A172 (cell line): Measurements from ENCODE around the gene UNK. TPM values are rescaled to one million over a fixed set of nuclear protein-coding genes. Genes with fewer than 3 reads are reported as not detected.
"Not testable (repeated sequence)": the region's sequence is repeated elsewhere in the genome, so short reads cannot be mapped to it uniquely, and the experiment has no call there.

Source experiments
- DNase-seq: peaks from one replicate; pipeline ENCODE4 v3.0.0-alpha.2; 2015; ENCODE audit warnings: low spot score
- total RNA-seq: library from RNA; depleted of rRNA; stranded (reverse); fragments of >200 nt; shearing (Covaris generic); gene quantifications from 2 replicates; pipeline ENCODE4 v1.2.3, GENCODE V29; 2014

Gene UNK
- total RNA-seq, 1 experiment from 2014 or later = 52.7 TPM

DNA sequence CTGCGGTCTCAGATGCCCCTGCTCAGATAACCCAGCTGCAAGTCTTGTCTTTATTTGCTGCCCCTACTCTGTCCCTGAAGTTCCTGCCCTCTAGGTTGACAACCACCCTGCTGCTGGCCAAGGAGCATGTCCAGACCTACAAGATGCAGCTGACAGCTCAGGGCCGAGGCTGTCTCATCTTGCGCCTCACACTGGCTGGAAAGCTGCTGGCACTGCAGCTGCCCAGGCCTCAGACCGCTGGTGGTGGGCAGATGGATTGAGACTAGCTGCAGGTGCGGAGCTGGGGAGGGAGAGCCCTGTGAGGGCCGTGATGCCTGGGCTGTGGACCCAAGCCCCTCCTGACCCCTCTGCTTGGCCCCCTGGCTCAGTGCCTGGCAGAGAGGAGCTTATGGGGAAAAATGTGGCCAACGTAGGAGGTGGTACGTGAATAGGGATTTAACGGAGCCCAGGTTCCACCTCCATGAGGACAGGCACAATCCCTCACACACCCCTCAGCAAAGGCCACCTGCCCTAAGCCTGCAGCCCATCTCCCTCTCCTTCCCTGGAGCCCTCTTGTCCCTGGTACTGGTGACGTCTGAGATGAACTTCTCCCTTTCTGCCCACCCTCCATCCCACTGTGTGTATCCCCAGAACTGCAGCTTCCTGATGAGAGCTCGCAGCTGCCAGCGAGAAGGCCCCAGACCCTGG is 11.3 kb upstream of the UNK start:
- DNase-seq = no peak

- DNase-seq = no peak
Measured at GRCh38 chr17:75773808-75774470, 10.7 kb upstream of the UNK start.

DNA sequence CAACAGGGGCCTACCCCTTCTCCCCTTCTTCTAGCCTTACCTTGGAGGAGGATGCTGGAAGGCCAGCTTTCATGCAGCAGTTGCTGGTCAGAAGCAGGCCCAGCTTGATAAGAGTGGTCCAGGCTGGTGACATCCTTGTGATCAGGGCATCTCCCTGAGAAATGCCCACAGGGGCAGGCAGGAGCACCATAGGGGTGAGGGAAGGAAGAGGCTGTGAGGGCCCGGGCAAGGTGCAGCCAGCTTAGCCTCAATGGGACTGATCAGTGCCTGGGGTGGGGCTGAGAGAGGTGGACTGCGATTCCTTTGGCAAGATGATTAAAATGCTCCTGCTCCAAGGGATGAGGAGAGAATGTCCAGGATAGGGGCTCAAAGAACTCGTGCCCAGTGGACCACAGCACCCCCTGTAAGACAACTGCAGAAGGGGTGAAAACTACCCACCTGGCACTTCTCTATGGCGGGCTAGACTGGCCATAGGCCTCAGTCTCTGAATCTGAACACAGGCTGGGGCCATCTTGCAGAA is 10.1 kb upstream of the UNK start:
- DNase-seq = no peak

GRCh38 chr17:75774991-75775668 is 9.5 kb upstream of the UNK start:
- no peak for DNase-seq

DNA sequence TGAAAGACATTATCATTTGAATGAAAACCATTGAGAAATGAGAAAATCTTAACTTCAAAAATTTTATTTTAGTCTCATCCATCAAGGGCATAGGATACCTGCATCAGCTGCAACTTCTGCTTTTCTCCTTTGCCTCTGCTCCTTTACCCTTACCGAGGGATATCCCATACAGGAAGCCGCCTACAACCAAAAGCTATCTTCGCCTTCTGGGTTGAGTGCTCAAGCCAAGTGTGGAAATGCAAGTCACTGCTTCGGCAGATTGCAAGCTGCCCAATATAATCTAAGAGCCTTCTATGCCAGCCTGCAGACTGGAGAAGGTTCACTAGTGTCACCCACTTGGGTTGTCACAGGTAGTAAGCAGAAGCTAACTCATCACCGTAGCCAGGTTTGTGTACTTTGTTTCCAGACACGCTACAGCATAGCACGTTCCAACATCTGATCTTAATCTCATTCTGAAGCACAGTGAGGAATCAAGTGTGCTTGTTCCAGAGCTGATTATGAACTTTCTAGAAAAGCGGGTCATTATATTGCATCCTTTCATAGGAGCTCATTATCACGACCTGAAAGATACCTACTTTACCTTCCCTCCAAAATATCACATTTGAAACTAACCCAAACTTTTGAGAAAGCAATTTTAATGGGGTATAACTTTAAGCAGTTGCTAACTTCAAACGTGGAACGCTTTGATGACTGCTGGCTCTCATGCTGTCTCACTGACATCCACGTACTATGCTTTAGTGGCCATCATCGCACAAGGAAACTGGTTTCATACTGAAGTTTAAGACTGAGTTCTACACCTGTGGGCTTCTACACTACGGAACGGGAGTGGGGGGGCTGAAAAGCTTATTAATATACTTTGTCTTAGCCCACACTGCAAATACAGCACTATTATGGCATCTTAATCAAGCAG is 8.0 kb upstream of the UNK start:
- no peak for DNase-seq

GRCh38 chr17:75777296-75777922 is 7.2 kb upstream of the UNK start:
- DNase-seq = no peak

DNA sequence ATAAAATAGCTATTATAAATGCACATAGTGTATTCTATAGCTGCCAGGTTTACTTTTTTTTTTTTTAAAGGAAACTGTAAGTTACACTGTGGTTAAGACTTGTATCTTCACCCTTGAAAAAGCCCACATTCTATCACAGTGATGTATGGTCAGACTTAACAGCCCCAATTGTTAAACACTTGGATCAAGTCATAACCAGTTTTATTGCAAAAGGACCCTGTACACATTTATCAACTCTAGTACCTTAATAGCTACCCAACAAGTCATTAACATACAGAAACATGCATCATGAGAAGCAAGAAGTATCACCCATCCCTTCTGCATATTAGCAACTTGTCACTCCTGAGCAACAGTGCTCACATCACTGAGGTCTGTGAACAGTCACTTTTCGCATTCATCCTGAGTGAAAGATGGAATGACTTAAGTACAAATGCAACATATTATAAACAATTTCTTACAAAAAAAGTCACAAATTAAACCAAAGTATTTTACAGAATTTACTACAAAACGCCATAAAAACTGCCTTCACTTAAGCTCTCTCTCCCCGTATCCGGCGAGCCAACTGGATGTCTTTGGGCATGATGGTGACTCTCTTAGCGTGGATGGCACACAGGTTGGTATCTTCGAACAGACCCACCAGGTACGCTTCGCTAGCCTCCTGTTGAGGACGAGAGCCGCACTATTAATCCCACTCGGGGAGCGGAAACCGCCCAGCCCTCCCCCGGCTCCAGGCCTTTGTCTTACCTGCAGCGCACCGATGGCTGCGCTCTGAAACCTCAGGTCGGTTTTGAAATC is 6.3 kb upstream of the UNK start:
- not testable (repeated sequence) for DNase-seq

DNA sequence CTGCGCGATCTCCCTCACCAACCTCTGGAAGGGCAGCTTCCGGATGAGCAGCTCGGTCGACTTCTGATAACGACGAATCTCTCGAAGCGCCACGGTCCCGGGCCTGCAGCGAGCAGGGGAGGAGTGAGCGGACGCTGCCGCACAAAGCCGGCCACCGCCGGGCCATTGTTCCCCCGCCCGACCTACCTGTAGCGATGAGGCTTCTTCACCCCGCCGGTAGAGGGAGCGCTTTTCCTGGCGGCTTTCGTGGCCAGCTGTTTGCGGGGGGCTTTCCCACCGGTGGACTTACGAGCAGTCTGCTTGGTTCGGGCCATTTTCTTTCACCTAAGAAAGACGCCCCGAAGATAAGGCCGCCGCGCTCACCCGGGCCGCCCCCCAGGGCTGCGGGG is 5.8 kb upstream of the UNK start:
- DNase-seq = no peak

- DNase-seq = peak; percentile 100
Measured at GRCh38 chr17:75779250-75779986, 5.2 kb upstream of the UNK start.

GRCh38 chr17:75779987-75780889 is 4.4 kb upstream of the UNK start:
- no peak for DNase-seq

DNA sequence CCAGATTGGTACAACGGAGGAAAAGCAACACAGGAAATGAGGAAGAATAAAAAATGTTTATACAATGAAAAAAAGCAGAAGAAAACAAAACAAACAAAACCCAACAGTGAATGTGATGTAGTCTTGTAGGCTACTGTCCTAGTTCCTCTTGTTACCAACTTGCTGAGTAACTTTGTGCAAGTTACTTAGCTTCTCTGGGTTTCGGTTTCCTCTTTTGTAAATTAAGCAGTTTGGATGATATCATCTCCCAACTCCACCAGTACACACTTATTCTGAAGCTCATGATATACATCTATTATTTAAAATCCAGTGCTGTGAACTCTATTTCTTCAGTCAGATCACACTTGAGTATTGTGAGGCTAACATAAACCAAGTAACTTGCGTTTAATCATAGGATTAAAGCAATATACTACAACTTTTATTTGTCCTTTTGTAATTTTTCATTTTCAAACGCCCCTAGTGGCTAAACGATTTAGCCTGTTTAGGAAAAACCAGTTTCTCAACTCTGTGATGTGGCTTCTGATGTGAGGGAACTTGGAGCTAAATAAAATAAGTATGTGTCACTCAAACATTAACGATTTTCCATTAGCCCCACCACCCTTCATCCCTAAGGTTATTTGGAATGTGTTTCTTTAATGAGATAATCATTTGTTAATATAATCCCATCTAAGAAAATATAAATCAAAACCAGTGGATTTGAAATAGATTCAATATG is 1.4 kb upstream of the UNK start:
- peak; percentile 54 for DNase-seq

- DNase-seq = no peak
Measured at GRCh38 chr17:75783803-75784472, 668 bp upstream of the UNK start.

DNA sequence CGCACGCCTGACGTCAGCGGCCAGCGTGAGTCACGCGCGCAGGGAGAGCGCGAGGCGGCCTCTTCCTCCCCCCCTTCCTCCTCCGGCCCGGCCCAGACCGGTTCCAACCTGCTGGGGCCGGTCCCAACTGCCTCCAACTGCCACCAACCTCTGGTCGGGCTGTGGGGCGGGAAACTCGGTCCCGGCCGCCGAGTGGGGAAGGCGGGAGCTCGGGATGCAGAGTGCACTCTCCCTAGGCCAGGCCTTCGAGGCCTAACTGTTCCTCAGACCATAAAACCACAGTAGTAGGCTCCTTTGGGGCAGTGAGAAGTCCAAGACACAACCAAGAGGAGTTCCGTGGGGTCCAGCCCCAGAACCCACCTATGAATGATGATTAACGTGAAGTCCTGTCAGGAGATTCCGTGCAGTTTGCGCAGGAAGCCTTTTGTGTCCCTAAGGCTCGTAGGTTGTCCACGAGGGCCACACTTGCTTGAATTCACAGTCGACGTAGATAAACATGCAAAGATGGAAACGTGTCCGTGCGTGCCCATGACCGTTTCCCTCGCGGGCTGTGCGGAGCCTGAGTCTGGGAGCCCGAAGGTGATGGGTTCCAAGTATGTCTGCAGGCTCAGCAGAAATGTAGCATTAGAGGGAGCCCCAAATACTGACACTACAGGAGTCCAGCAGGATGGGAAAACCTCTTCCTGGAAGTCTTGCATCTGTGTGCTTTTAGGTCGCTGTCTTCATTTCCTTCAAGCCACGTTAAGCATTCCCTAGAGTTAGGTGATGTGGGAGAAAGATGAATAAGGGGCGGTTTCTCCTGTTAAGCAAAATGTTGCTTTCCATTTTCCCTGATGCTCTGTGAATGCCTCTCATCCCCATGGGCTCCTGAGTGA is 647 bp downstream of the UNK start:
- peak; percentile 87 for DNase-seq

DNA sequence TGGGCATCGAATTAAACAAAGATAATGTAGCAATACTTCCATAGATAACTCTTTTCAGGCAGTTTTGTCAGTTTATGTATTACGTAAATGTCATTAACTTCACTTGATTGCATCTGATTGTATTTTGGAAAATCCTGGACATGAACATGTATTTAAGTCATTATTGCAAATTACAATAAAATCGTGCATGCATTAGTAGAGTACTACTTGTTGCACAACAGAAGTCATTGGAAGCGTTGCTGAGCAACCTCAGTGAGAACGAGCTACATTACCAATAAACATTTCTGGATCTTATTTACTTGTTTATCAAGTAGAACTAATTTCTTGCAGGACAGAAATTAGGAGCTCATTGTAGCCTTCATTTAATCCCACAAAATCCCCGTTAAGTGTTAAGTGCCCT is 6.6 kb downstream of the UNK start:
- DNase-seq = no peak

- DNase-seq = no peak
Measured at GRCh38 chr17:75793460-75793859, 8.9 kb downstream of the UNK start.

DNA sequence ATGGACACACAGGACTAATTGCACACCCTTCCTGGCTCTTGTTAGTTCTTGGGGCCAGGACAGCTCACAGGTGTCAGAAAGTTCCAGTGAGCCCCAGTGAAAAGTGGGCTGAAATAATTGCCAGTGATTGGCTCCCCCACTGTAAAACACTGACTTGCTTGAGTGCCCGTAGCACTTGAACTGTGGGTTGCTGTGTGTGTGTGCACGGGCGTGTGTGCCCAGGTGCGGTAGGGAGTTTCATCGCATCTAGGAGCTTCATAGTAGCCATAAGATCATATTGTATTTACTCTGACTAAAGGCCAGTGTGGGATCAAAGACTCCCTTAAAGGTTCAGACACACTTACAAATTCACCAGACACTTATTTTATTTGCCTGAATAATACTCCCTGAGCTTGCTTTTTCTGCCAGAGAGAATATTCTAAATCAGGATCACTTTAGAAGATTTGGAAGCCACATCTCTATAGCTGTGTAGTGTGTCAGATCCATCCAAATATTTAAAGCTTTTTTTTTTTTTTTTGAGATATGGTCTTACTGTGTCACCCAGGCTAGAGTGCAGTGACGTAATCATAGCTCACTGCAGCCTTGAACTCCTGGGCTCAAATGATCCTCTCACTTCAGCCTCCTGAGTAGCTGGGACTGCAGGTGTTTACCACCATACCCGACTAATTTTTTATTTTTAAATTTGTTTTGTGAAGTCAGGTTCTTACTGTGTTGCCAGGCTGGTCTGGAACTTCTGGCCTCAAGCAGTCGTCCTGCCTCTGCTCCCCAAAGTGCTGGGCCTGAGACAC is 11.4 kb downstream of the UNK start:
- no peak for DNase-seq
